H1 (cell line): ENCODE results near the gene GMFB. TPM values are rescaled to one million over a fixed set of nuclear protein-coding genes. Genes with fewer than 3 reads are reported as not detected.

Experiments
- JUND ChIP-seq: IDR thresholded peaks from 2 replicates; pipeline ENCODE4 v1.6.1; 2011; ENCODE audit warnings: mild to moderate bottlenecking, improper control_type of control experiment, low read length
- KDM4A ChIP-seq: IDR thresholded peaks from one replicate; pipeline ENCODE4 v1.7.1; 2012; ENCODE audit warnings: low read depth, mild to moderate bottlenecking, moderate library complexity, low read length, inconsistent platforms; ENCODE audit not compliant: severe bottlenecking
- RBBP5 ChIP-seq: IDR thresholded peaks from 2 replicates; pipeline ENCODE4 v1.7.1; 2012; ENCODE audit warnings: low read depth, mild to moderate bottlenecking, inconsistent platforms, low read length, moderate library complexity, borderline replicate concordance
- SIRT6 ChIP-seq: IDR thresholded peaks from one replicate; pipeline ENCODE4 v1.7.1; 2012; ENCODE audit warnings: low read length, inconsistent platforms
- TAF7 ChIP-seq: optimal IDR thresholded peaks from 2 replicates; pipeline ENCODE3; 2011; ENCODE audit warnings: low read depth, mild to moderate bottlenecking, inconsistent platforms, low read length, moderate library complexity, borderline replicate concordance
- polyA plus RNA-seq, 7 experiments: library from polyadenylated mRNA; depleted of rRNA in 3 of 7; stranded (reverse) in 5 of 7; unstranded in 2 of 7; fragments of >200 nt in 5 of 7; fragments of 200-250 nt in 2 of 7; gene quantifications; 1 replicate in 5 of 7; 2 replicates in 1 of 7; 4 replicates in 1 of 7; pipeline versions ENCODE4 v1.2.1 to v1.2.3, GENCODE V29; 2011 to 2013; ENCODE audit warnings: missing spikeins in 2 of 7, mixed read lengths in 2 of 7
- total RNA-seq: library from RNA; stranded (reverse); fragmentation: NEBNext Ultra II Directional; extraction: Animal tissue kit (Norgen Biotek cat#: 25700); gene quantifications from 2 replicates; pipeline ENCODE4 v1.2.1, GENCODE V29; 2021
- TF ChIP-seq, protein P1 (sequence below), 3 experiments: IDR thresholded peaks; 1 replicate in 2 of 3; 2 replicates in 1 of 3; pipeline versions ENCODE4 v1.5.1 to v1.6.1; 2011; ENCODE audit warnings: low read length in 3 of 3, mild to moderate bottlenecking in 3 of 3, inconsistent platforms in 2 of 3, low read depth in 1 of 3, moderate library complexity in 1 of 3; ENCODE audit not compliant: insufficient read depth in 1 of 3; ENCODE audit errors: control extremely low read depth in 1 of 3

The GMFB gene
- total and polyA plus RNA-seq, 2 of the 8 experiments (the other 6 are each of a cell fraction or from before 2014, with no cell fraction given), result 17.9 to 77.3 TPM

DNA sequence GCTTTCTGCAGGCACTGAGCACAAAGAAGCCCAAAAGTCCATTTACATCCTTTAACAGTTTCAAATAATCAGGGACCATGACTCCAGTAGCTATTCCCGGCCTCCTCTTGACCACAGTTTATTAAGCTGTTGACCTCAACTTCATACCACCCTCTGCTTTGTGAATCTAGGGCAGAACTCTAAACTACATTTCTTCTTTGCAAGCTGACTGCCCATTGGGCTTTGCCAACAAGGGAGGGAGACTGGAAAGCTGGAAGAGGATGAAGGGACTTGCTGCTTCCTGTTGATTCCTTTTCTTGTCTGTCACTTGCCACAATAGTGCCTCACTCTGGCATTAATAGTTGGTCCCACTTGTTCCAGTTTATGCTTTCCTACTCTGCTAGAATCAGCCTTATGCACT is 23.6 kb upstream of the GMFB start (continued):
- TF ChIP-seq TAF7 (no peak), JUND (no peak), SIRT6 (no peak), RBBP5 (no peak), KDM4A (no peak)
- TF ChIP-seq, protein P1, sequence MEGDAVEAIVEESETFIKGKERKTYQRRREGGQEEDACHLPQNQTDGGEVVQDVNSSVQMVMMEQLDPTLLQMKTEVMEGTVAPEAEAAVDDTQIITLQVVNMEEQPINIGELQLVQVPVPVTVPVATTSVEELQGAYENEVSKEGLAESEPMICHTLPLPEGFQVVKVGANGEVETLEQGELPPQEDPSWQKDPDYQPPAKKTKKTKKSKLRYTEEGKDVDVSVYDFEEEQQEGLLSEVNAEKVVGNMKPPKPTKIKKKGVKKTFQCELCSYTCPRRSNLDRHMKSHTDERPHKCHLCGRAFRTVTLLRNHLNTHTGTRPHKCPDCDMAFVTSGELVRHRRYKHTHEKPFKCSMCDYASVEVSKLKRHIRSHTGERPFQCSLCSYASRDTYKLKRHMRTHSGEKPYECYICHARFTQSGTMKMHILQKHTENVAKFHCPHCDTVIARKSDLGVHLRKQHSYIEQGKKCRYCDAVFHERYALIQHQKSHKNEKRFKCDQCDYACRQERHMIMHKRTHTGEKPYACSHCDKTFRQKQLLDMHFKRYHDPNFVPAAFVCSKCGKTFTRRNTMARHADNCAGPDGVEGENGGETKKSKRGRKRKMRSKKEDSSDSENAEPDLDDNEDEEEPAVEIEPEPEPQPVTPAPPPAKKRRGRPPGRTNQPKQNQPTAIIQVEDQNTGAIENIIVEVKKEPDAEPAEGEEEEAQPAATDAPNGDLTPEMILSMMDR (IDR thresholded peaks at IDR 0.05; ENCODE audit: control extremely low read depth in 1 of 3, insufficient read depth in 1 of 3, low read depth in 1 of 3, low read length in 3 of 3), result no peak
